ENCODE data around the gene KREMEN1. TPM values are rescaled to one million over a fixed set of nuclear protein-coding genes. Genes with fewer than 3 reads are reported as not detected.

The KREMEN1 gene
- total RNA-seq, 1 experiment from 2014 or later, result 5.8 TPM

- no peak overlapping the region for H3K4me3 Mint-ChIP-seq
- no peaks in the 10 kb centered on the region for H3K36me3 Mint-ChIP-seq
- peaks cover 5% of the 10 kb centered on the region; the same call in 1 of the 2 replicates for H3K9me3 Mint-ChIP-seq
- DNase-seq (ENCODE audit: low spot score) (no peak), ATAC-seq (no peak)
- ChIA-PET CTCF (interaction anchor here (1.5 kb wide), 1 partner anchor 18 kb away, joined by 5 read pairs; the partner anchor contains the start of gene EMID1), POLR2A (no interaction called here)
- peaks cover 10% of the 10 kb centered on the region for H3K4me1 Mint-ChIP-seq
- H3K27me3 Mint-ChIP-seq (ENCODE audit: low read depth), result no peaks in the 10 kb centered on the region
- H3K27ac Mint-ChIP-seq, result no peak overlapping the region
- TF ChIP-seq NFYB (CRISPR knock-in tag; conservative IDR thresholded peaks at IDR 0.05; ENCODE audit: low read depth) (no peak), ZNF263 (CRISPR knock-in tag; IDR thresholded peaks at IDR 0.05; ENCODE audit: low read depth) (no peak), CBFB (CRISPR knock-in tag; IDR thresholded peaks at IDR 0.05; ENCODE audit: low read depth) (no peak), E2F5 (CRISPR knock-in tag; IDR thresholded peaks at IDR 0.05) (no peak), NR2C2 (CRISPR knock-in tag; IDR thresholded peaks at IDR 0.05) (no peak), TCF7 (CRISPR knock-in tag; IDR thresholded peaks at IDR 0.05; ENCODE audit: low read depth) (no peak), NFATC4 (CRISPR knock-in tag; IDR thresholded peaks at IDR 0.05) (no peak), CREM (CRISPR knock-in tag; IDR thresholded peaks at IDR 0.05) (no peak), SOX15 (CRISPR knock-in tag; IDR thresholded peaks at IDR 0.05) (no peak), ZBTB21 (CRISPR knock-in tag; IDR thresholded peaks at IDR 0.05; ENCODE audit: borderline replicate concordance) (no peak), JAZF1 (CRISPR knock-in tag; IDR thresholded peaks at IDR 0.05) (no peak), HMGA2 (CRISPR knock-in tag; IDR thresholded peaks at IDR 0.05) (no peak), ATF1 (CRISPR knock-in tag; IDR thresholded peaks at IDR 0.05) (no peak), CDX4 (CRISPR knock-in tag; IDR thresholded peaks at IDR 0.05; ENCODE audit: borderline replicate concordance) (no peak), ZNF232 (CRISPR knock-in tag; IDR thresholded peaks at IDR 0.05) (no peak), ZNF416 (CRISPR knock-in tag; IDR thresholded peaks at IDR 0.05) (no peak), ZNF423 (CRISPR knock-in tag; IDR thresholded peaks at IDR 0.05) (no peak), ZMAT4 (CRISPR knock-in tag; IDR thresholded peaks at IDR 0.05) (no peak), RELA (CRISPR knock-in tag; IDR thresholded peaks at IDR 0.05; ENCODE audit: borderline replicate concordance) (no peak), TP53 (CRISPR knock-in tag; IDR thresholded peaks at IDR 0.05) (no peak)
These were observed 115.0 kb downstream of the KREMEN1 start for GRCh38 chr22:29187831-29188230.

GRCh38 chr22:29190051-29190450 is 117.2 kb downstream of the KREMEN1 start:
- H3K4me1 Mint-ChIP-seq, result 0 out of 2 replicates have a peak, but pooled peaks cover under 1% of the 10 kb centered on the region
- CTCF ChIA-PET, result interaction anchor here (0.6 to 2.1 kb wide), 7 partner anchors 12 to 597 kb away, joined by 3 to 13 read pairs (median 3); no protein-coding TSS in a partner anchor
- H3K36me3 Mint-ChIP-seq, result peaks cover 2% of the 10 kb centered on the region; the same call in 1 of the 2 replicates
- POLR2A ChIA-PET, result interaction anchor here (0.6 kb wide), 1 partner anchor 116 kb away, joined by 3 read pairs; no protein-coding TSS in a partner anchor
- ATAC-seq (no peak), DNase-seq (ENCODE audit: low spot score) (no peak)
- no peaks in the 10 kb centered on the region for H3K27me3 Mint-ChIP-seq (ENCODE audit: low read depth)
- H3K27ac Mint-ChIP-seq, result no peak overlapping the region
- peaks cover 11% of the 10 kb centered on the region for H3K9me3 Mint-ChIP-seq
- TF ChIP-seq FOXP1 (CRISPR knock-in tag; IDR thresholded peaks at IDR 0.05; ENCODE audit: borderline replicate concordance) (no peak), PRRX2 (CRISPR knock-in tag; IDR thresholded peaks at IDR 0.05) (no peak), SP1 (CRISPR knock-in tag; conservative IDR thresholded peaks at IDR 0.05) (no peak)
- H3K4me3 Mint-ChIP-seq, result no peak overlapping the region

- DNase-seq (ENCODE audit: low spot score) (no peak), ATAC-seq (no peak)
- Mint-ChIP-seq H3K4me3 (no peak overlapping the region), H3K27me3 (ENCODE audit: low read depth) (no peaks in the 10 kb centered on the region), H3K9me3 (peaks cover 12% of the 10 kb centered on the region), H3K27ac (no peak overlapping the region), H3K36me3 (peaks cover 2% of the 10 kb centered on the region; the same call in 1 of the 2 replicates), H3K4me1 (no peaks in the 10 kb centered on the region)
- TF ChIP-seq TP53 (CRISPR knock-in tag; IDR thresholded peaks at IDR 0.05) (no peak), SMAD4 (CRISPR knock-in tag; IDR thresholded peaks at IDR 0.05) (no peak)
- CTCF ChIA-PET, result interaction anchor here (1.3 to 2.1 kb wide), 5 partner anchors 12 to 69 kb away, joined by 3 to 13 read pairs (median 8); no protein-coding TSS in a partner anchor
- POLR2A ChIA-PET, result no interaction called here
These were observed 118.1 kb downstream of the KREMEN1 start for GRCh38 chr22:29190918-29191317.

Data from WTC11 (cell line).